GM23338 (cell line): ENCODE measurements around the gene BAZ1B. TPM values are rescaled to one million over a fixed set of nuclear protein-coding genes. Genes with fewer than 3 reads are reported as not detected.
"Not testable (repeated sequence)": the region's sequence is repeated elsewhere in the genome, so short reads cannot be mapped to it uniquely, and the experiment has no call there.

Experiments
- ATAC-seq: fragments of 200-7000 bp; cut with Tn5 transposase; 3 replicates; pipeline ENCODE4 v1.9.1; 2020
- DNase-seq: peaks from one replicate; pipeline ENCODE4 v3.0.0-alpha.2; 2015; ENCODE audit warnings: low spot score
- H2AFZ ChIP-seq: fragments of 200-600 bp; sonication (generic); 2 replicates; pipeline ENCODE4 v1.8.0; 2016; ENCODE audit warnings: antibody characterized with exemption, mild to moderate bottlenecking, moderate library complexity
- H3F3A ChIP-seq: fragments of 200-600 bp; sonication (generic); replicated peaks from 2 replicates; pipeline ENCODE4 v1.8.0; 2017; ENCODE audit warnings: antibody characterized with exemption, mixed run types, low read depth
- H3K27ac ChIP-seq: fragments of 200-600 bp; sonication (generic); 2 replicates; pipeline ENCODE4 v1.6.1; 2016; ENCODE audit warnings: low read depth
- H3K27me3 ChIP-seq: fragments of 200-600 bp; sonication (generic); 2 replicates; pipeline ENCODE4 v1.8.0; 2016; ENCODE audit warnings: mild to moderate bottlenecking, mixed run types, moderate library complexity; ENCODE audit not compliant: insufficient read depth
- H3K36me3 ChIP-seq: fragments of 200-600 bp; sonication (generic); 2 replicates; pipeline ENCODE4 v1.8.0; 2016; ENCODE audit warnings: mild to moderate bottlenecking; ENCODE audit not compliant: insufficient read depth
- H3K4me1 ChIP-seq: fragments of 200-600 bp; sonication (generic); 2 replicates; pipeline ENCODE4 v1.8.0; 2016; ENCODE audit warnings: mild to moderate bottlenecking, moderate library complexity; ENCODE audit not compliant: insufficient read depth
- H3K4me2 ChIP-seq: fragments of 200-600 bp; sonication (generic); 2 replicates; pipeline ENCODE4 v1.7.1; 2017; ENCODE audit warnings: mixed run types
- H3K4me3 ChIP-seq: fragments of 200-600 bp; sonication (generic); 2 replicates; pipeline ENCODE4 v1.6.1; 2016; ENCODE audit warnings: mixed run types
- H3K79me2 ChIP-seq: fragments of 200-600 bp; sonication (generic); replicated peaks from 2 replicates; pipeline ENCODE4 v1.8.0; 2017; ENCODE audit warnings: mild to moderate bottlenecking; ENCODE audit not compliant: insufficient read depth
- H3K9me2 ChIP-seq: fragments of 200-600 bp; sonication (generic); 2 replicates; pipeline ENCODE4 v1.8.0; 2017; ENCODE audit not compliant: insufficient read depth
- H4K20me1 ChIP-seq: fragments of 200-600 bp; sonication (generic); replicated peaks from 2 replicates; pipeline ENCODE4 v1.8.0; 2017; ENCODE audit warnings: mild to moderate bottlenecking; ENCODE audit not compliant: insufficient read depth
- H3K27ac Mint-ChIP-seq: 2 replicates; pipeline ENCODE4 v1.8.0; 2020; ENCODE audit warnings: inconsistent platforms, mild to moderate bottlenecking, moderate library complexity, mixed read lengths
- H3K27me3 Mint-ChIP-seq: 3 replicates; pipeline ENCODE4 v1.8.0; 2022; ENCODE audit warnings: low read depth, mild to moderate bottlenecking, moderate library complexity, mixed read lengths, inconsistent platforms; ENCODE audit not compliant: insufficient read depth, poor library complexity
- H3K36me3 Mint-ChIP-seq: 3 replicates; pipeline ENCODE4 v1.8.0; 2021; ENCODE audit warnings: low read depth, mild to moderate bottlenecking, inconsistent platforms, moderate library complexity, mixed read lengths
- H3K4me1 Mint-ChIP-seq: 3 replicates; pipeline ENCODE4 v1.8.0; 2020; ENCODE audit warnings: mild to moderate bottlenecking, inconsistent platforms, mixed read lengths
- H3K4me3 Mint-ChIP-seq: 3 replicates; pipeline ENCODE4 v1.8.0; 2021; ENCODE audit warnings: moderate library complexity, mild to moderate bottlenecking, inconsistent platforms, mixed read lengths
- H3K9me3 Mint-ChIP-seq: 3 replicates; pipeline ENCODE4 v1.8.0; 2020; ENCODE audit warnings: moderate library complexity, mild to moderate bottlenecking, inconsistent platforms, mixed read lengths
- EZH2phosphoT487 ChIP-seq: fragments of 200-600 bp; sonication (generic); IDR thresholded peaks from one replicate; pipeline ENCODE4 v1.8.1; 2018; ENCODE audit warnings: antibody characterized with exemption; ENCODE audit not compliant: unreplicated experiment
- JUNB ChIP-seq: IDR thresholded peaks from one replicate; pipeline ENCODE4 v1.6.1; 2016; ENCODE audit warnings: antibody characterized with exemption; ENCODE audit not compliant: unreplicated experiment
- POLR2AphosphoS5 ChIP-seq: IDR thresholded peaks from 2 replicates; pipeline ENCODE4 v1.6.1; 2016; ENCODE audit warnings: antibody characterized with exemption, low read depth
- ZNF331 ChIP-seq: fragments of 250-450 bp; sonication (Bioruptor Pico); IDR thresholded peaks from 2 replicates; pipeline ENCODE4 v1.5.0; 2020; ENCODE audit warnings: low read depth, mild to moderate bottlenecking, moderate library complexity
- polyA plus RNA-seq: library from polyadenylated mRNA; unstranded; fragments of >200 nt; fragmentation: Nextera tagmentation; extraction: Ambion mirVana; gene quantifications from 2 replicates; pipeline ENCODE4 v1.2.1, GENCODE V29; 2016
- total RNA-seq: library from RNA; depleted of rRNA; stranded (reverse); fragments of >200 nt; shearing (Covaris generic); gene quantifications from 2 replicates; pipeline ENCODE4 v1.2.3, GENCODE V29; 2014
- TF ChIP-seq, protein P1 (sequence below): fragments of 250-450 bp; sonication (Bioruptor Pico); IDR thresholded peaks from 2 replicates; pipeline ENCODE4 v1.5.0; 2020; ENCODE audit warnings: mild to moderate bottlenecking, moderate library complexity
- TF ChIP-seq, protein P2 (sequence below), 2 experiments: fragments of 200-600 bp in 1 of 2; sonication (generic) in 1 of 2; conservative IDR thresholded peaks; 2 replicates each; pipeline versions ENCODE4 v1.5.1 to v1.6.1; 2016 to 2017; ENCODE audit warnings: antibody characterized with exemption in 2 of 2, low read depth in 2 of 2, mild to moderate bottlenecking in 2 of 2, moderate library complexity in 1 of 2

Gene BAZ1B
- total and polyA plus RNA-seq, 2 experiments from 2014 or later, result 40.4 to 70.7 TPM

DNA sequence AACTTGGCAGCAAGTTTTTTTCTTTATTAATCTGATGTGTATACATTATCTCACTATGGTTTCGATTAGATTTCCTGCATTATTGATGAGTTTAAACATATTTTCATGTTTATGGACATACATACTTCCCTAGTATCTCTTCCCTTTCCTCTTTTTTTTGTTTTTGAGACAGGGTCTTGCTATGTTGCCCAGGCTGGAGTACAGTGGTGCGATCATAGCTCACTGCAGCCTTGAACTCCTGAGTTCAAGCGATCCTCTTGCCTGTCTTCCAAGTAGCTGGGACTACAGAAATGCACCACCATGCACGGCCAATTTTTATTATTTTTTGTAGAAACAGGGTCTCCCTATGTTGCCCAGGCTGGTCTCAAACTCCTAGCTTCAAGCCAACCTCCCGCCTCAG, 18.9 kb downstream of the BAZ1B start (continued):
- TF ChIP-seq, protein P1, sequence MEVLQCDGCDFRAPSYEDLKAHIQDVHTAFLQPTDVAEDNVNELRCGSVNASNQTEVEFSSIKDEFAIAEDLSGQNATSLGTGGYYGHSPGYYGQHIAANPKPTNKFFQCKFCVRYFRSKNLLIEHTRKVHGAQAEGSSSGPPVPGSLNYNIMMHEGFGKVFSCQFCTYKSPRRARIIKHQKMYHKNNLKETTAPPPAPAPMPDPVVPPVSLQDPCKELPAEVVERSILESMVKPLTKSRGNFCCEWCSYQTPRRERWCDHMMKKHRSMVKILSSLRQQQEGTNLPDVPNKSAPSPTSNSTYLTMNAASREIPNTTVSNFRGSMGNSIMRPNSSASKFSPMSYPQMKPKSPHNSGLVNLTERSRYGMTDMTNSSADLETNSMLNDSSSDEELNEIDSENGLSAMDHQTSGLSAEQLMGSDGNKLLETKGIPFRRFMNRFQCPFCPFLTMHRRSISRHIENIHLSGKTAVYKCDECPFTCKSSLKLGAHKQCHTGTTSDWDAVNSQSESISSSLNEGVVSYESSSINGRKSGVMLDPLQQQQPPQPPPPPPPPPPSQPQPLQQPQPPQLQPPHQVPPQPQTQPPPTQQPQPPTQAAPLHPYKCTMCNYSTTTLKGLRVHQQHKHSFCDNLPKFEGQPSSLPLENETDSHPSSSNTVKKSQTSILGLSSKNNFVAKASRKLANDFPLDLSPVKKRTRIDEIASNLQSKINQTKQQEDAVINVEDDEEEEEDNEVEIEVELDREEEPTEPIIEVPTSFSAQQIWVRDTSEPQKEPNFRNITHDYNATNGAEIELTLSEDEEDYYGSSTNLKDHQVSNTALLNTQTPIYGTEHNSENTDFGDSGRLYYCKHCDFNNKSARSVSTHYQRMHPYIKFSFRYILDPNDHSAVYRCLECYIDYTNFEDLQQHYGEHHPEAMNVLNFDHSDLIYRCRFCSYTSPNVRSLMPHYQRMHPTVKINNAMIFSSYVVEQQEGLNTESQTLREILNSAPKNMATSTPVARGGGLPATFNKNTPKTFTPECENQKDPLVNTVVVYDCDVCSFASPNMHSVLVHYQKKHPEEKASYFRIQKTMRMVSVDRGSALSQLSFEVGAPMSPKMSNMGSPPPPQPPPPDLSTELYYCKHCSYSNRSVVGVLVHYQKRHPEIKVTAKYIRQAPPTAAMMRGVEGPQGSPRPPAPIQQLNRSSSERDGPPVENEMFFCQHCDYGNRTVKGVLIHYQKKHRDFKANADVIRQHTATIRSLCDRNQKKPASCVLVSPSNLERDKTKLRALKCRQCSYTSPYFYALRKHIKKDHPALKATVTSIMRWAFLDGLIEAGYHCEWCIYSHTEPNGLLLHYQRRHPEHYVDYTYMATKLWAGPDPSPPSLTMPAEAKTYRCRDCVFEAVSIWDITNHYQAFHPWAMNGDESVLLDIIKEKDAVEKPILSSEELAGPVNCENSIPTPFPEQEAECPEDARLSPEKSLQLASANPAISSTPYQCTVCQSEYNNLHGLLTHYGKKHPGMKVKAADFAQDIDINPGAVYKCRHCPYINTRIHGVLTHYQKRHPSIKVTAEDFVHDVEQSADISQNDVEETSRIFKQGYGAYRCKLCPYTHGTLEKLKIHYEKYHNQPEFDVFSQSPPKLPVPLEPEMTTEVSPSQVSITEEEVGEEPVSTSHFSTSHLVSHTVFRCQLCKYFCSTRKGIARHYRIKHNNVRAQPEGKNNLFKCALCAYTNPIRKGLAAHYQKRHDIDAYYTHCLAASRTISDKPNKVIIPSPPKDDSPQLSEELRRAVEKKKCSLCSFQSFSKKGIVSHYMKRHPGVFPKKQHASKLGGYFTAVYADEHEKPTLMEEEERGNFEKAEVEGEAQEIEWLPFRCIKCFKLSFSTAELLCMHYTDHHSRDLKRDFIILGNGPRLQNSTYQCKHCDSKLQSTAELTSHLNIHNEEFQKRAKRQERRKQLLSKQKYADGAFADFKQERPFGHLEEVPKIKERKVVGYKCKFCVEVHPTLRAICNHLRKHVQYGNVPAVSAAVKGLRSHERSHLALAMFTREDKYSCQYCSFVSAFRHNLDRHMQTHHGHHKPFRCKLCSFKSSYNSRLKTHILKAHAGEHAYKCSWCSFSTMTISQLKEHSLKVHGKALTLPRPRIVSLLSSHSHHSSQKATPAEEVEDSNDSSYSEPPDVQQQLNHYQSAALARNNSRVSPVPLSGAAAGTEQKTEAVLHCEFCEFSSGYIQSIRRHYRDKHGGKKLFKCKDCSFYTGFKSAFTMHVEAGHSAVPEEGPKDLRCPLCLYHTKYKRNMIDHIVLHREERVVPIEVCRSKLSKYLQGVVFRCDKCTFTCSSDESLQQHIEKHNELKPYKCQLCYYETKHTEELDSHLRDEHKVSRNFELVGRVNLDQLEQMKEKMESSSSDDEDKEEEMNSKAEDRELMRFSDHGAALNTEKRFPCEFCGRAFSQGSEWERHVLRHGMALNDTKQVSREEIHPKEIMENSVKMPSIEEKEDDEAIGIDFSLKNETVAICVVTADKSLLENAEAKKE (CRISPR knock-in tag), result no peak
- TF ChIP-seq, protein P2, sequence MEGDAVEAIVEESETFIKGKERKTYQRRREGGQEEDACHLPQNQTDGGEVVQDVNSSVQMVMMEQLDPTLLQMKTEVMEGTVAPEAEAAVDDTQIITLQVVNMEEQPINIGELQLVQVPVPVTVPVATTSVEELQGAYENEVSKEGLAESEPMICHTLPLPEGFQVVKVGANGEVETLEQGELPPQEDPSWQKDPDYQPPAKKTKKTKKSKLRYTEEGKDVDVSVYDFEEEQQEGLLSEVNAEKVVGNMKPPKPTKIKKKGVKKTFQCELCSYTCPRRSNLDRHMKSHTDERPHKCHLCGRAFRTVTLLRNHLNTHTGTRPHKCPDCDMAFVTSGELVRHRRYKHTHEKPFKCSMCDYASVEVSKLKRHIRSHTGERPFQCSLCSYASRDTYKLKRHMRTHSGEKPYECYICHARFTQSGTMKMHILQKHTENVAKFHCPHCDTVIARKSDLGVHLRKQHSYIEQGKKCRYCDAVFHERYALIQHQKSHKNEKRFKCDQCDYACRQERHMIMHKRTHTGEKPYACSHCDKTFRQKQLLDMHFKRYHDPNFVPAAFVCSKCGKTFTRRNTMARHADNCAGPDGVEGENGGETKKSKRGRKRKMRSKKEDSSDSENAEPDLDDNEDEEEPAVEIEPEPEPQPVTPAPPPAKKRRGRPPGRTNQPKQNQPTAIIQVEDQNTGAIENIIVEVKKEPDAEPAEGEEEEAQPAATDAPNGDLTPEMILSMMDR (conservative IDR thresholded peaks at IDR 0.05; ENCODE audit: low read depth in 2 of 2), result no peak

DNA sequence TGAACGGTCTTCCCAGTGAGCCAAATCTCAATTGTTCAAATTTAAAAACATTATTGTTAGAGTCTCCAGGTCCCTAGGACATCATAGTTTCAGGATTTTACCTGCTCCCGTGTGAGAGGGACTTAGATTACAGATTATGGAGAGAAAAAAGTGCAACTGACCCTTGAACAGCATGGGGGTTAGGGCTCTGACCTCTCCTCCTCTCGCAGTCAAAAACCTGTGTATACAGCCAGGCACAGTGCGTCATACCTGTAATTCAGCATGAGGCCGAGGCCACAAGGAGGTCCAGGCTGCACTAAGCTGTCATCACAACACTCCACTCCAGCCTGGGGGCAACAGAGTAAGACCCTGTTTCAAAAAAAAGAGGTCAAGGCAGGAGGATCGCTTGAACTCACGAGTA, 25.5 kb downstream of the BAZ1B start:
- Histone ChIP-seq H3K4me2 (no peak overlapping the region), H4K20me1 (peaks cover 55% of the 10 kb centered on the region), H3K27ac (no peak overlapping the region), H3K9me2 (no peaks in the 10 kb centered on the region), H3K4me3 (no peak overlapping the region), H3K36me3 (peaks cover 72% of the 10 kb centered on the region), H3K4me1 (no peaks in the 10 kb centered on the region), H2AFZ (no peak overlapping the region), H3K27me3 (no peaks in the 10 kb centered on the region), H3F3A (no peaks in the 10 kb centered on the region), H3K79me2 (peaks cover 98% of the 10 kb centered on the region)
- TF ChIP-seq EZH2phosphoT487, result no peak
- TF ChIP-seq JUNB, result no peak
- no peak for TF ChIP-seq ZNF331 (CRISPR knock-in tag)
- TF ChIP-seq POLR2AphosphoS5, result no peak
- ATAC-seq (no peak), DNase-seq (no peak)
- H3K36me3 Mint-ChIP-seq, result peaks cover 90% of the 10 kb centered on the region
- no peak overlapping the region for H3K27ac Mint-ChIP-seq
- no peaks in the 10 kb centered on the region for H3K9me3 Mint-ChIP-seq
- H3K4me3 Mint-ChIP-seq, result no peak overlapping the region
- H3K4me1 Mint-ChIP-seq, result no peaks in the 10 kb centered on the region
- peaks cover 2% of the 10 kb centered on the region for H3K27me3 Mint-ChIP-seq

DNA sequence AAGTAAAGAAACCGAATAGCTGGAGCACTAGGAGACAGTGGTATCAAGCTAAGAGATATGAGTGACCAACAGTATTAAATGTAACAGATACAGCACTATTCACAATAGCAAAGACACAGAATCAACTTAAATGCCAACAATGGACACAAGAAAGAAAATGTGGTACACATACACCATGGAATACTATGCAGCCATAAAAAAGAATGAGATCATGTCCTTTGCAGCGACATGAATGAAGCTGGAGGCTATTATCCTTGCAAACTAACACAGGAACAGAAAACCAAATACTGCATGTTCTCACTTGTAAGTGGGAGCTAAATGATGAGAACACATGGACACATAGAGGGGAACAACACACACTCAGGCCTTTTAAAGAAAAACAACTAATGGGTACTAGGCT, 26.6 kb downstream of the BAZ1B start:
- H3K27ac Mint-ChIP-seq, H3K4me1 ChIP-seq, ATAC-seq, H3K27me3 Mint-ChIP-seq, H3K9me3 Mint-ChIP-seq, H3K4me3 Mint-ChIP-seq, H3K27me3 ChIP-seq, H3K4me1 Mint-ChIP-seq, H3K4me3 ChIP-seq, DNase-seq, H3K4me2 ChIP-seq, H3K9me2 ChIP-seq, H3F3A ChIP-seq, H2AFZ ChIP-seq, H3K27ac ChIP-seq: not testable (repeated sequence)
- peaks cover 60% of the 10 kb centered on the region for H3K36me3 ChIP-seq
- H3K79me2 ChIP-seq, result peaks cover 91% of the 10 kb centered on the region
- peaks cover 45% of the 10 kb centered on the region for H4K20me1 ChIP-seq
- H3K36me3 Mint-ChIP-seq, result peaks cover 90% of the 10 kb centered on the region
